ENCODE measurements around the gene LNX1.

GRCh38 chr4:53620956-53621355 lies 29.7 kb upstream of the LNX1 start:
- TF ChIP-seq ZNF274 (IDR thresholded peaks at IDR 0.05; ENCODE audit: low read depth, low read length) (no peak), YY1 (IDR thresholded peaks at IDR 0.05; ENCODE audit: insufficient read depth, insufficient read length) (no peak), SUZ12 (IDR thresholded peaks at IDR 0.05; ENCODE audit: extremely low read depth, insufficient read depth, insufficient read length) (no peak)
